Endothelial cell of umbilical vein (primary cell): ENCODE measurements around the gene ACTN1. TPM values are rescaled to one million over a fixed set of nuclear protein-coding genes. Genes with fewer than 3 reads are reported as not detected.

Experiments
- BruUV-seq: library from RNA; stranded (reverse); fragments of 400-500 nt; replicated peaks from 2 replicates; lab custom pipeline; 2021; lab: Mats Ljungman, UMichigan
- CTCF ChIA-PET: fragments of 300-600, 350-600 bp; sonication (Branson Sonifier 250); formaldehyde crosslinking; loops from one replicate; lab custom pipeline; 2021; ENCODE audit warnings: antibody characterized with exemption, inconsistent platforms; lab: Charles Lee
- POLR2A ChIA-PET: fragments of 300-600, 350-600 bp; sonication (Branson Sonifier 250); formaldehyde crosslinking; loops from one replicate; lab custom pipeline; 2021; ENCODE audit warnings: antibody characterized with exemption, inconsistent platforms; lab: Charles Lee
- DNase-seq: peaks from one replicate; pipeline ENCODE4 v3.0.0-alpha.2; 2011; ENCODE audit warnings: low read depth, low spot score
- FAIRE-seq: peaks from 2 replicates; lab custom pipeline; 2011; peaks lifted over from hg19 to GRCh38; lab: Jason Lieb, UNC
- H2AFZ ChIP-seq: 2 replicates; pipeline ENCODE4 v1.6.0; 2012; ENCODE audit warnings: low read depth, low read length, control low read depth, inconsistent platforms
- H3K27ac ChIP-seq: 2 replicates; pipeline ENCODE4 v1.5.1; 2011; ENCODE audit warnings: low read depth, mild to moderate bottlenecking, control low read depth, low read length, moderate library complexity; ENCODE audit not compliant: insufficient read depth
- H3K27me3 ChIP-seq, 2 experiments: 2 replicates each; pipeline versions ENCODE4 v1.6.0 to v1.6.1; 2011; ENCODE audit warnings: low read length in 2 of 2, mixed read lengths in 1 of 2; ENCODE audit not compliant: control insufficient read depth in 2 of 2, insufficient read depth in 2 of 2
- H3K36me3 ChIP-seq, 2 experiments: 2 replicates in 1 of 2; 3 replicates in 1 of 2; pipeline ENCODE4 v1.5.1; 2011; ENCODE audit warnings: low read length in 2 of 2, mild to moderate bottlenecking in 1 of 2, moderate library complexity in 1 of 2; ENCODE audit not compliant: control insufficient read depth in 2 of 2, insufficient read depth in 2 of 2; ENCODE audit errors: extremely low read depth in 1 of 2
- H3K4me1 ChIP-seq: 3 replicates; pipeline ENCODE4 v1.5.1; 2011; ENCODE audit warnings: mild to moderate bottlenecking, low read length; ENCODE audit not compliant: control insufficient read depth, insufficient read depth; ENCODE audit errors: extremely low read depth
- H3K4me2 ChIP-seq: 2 replicates; pipeline ENCODE4 v1.6.1; 2011; ENCODE audit warnings: low read length, control low read depth, mixed read lengths; ENCODE audit not compliant: insufficient read depth
- H3K4me3 ChIP-seq, 3 experiments: fragments of 200-600 bp in 1 of 3; sonication (generic), shearing (Covaris generic) in 1 of 3; replicated peaks in 1 of 3; 2 replicates each; pipeline ENCODE4 v1.5.1; 2011 to 2016; ENCODE audit warnings: control low read depth in 3 of 3, low read length in 3 of 3, mild to moderate bottlenecking in 2 of 3, inconsistent platforms in 1 of 3, low read depth in 1 of 3, moderate library complexity in 1 of 3; ENCODE audit not compliant: insufficient read depth in 1 of 3
- H3K79me2 ChIP-seq: 2 replicates; pipeline ENCODE4 v1.6.0; 2012; ENCODE audit warnings: low read length, inconsistent platforms; ENCODE audit not compliant: control insufficient read depth, insufficient read depth
- H3K9ac ChIP-seq: replicated peaks from 2 replicates; pipeline ENCODE3; 2011; ENCODE audit warnings: low read length, control low read depth; ENCODE audit not compliant: insufficient read depth; ENCODE audit errors: extremely low read depth
- H3K9me1 ChIP-seq: replicated peaks from 3 replicates; pipeline ENCODE4 v1.6.0; 2011; ENCODE audit warnings: mild to moderate bottlenecking, low read length; ENCODE audit not compliant: control insufficient read depth, insufficient read depth; ENCODE audit errors: extremely low read depth
- H3K9me3 ChIP-seq: replicated peaks from 2 replicates; pipeline ENCODE4 v1.5.1; 2012; ENCODE audit warnings: low read length, inconsistent platforms; ENCODE audit not compliant: control insufficient read depth, insufficient read depth
- H4K20me1 ChIP-seq: replicated peaks from 2 replicates; pipeline ENCODE3; 2011; ENCODE audit warnings: mild to moderate bottlenecking, low read length; ENCODE audit not compliant: control insufficient read depth, insufficient read depth; ENCODE audit errors: extremely low read depth
- CTCF ChIP-seq, 2 donors: IDR thresholded peaks; 1 replicate in 1 of 2; 2 replicates in 1 of 2; pipeline ENCODE4 v1.5.1; 2011; ENCODE audit warnings: low read length in 2 of 2, mild to moderate bottlenecking in 2 of 2, moderate library complexity in 2 of 2, control low read depth in 1 of 2, inconsistent platforms in 1 of 2, low read depth in 1 of 2; ENCODE audit not compliant: insufficient read depth in 1 of 2; ENCODE audit errors: extremely low read depth in 1 of 2
- EZH2 ChIP-seq: IDR thresholded peaks from 2 replicates; pipeline ENCODE4 v1.6.1; 2012; ENCODE audit warnings: borderline replicate concordance, low read depth, mild to moderate bottlenecking, moderate library complexity, low read length, inconsistent platforms; ENCODE audit not compliant: severe bottlenecking
- FOS ChIP-seq: IDR thresholded peaks from 2 replicates; pipeline ENCODE4 v1.6.1; 2011; ENCODE audit warnings: mild to moderate bottlenecking, low read length, moderate library complexity, borderline replicate concordance; ENCODE audit not compliant: insufficient read depth
- GATA2 ChIP-seq: IDR thresholded peaks from 2 replicates; pipeline ENCODE4 v1.7.0; 2011; ENCODE audit warnings: low read depth, mild to moderate bottlenecking, moderate library complexity, mixed read lengths, low read length; ENCODE audit not compliant: insufficient read length, insufficient read depth
- JUN ChIP-seq: IDR thresholded peaks from 2 replicates; pipeline ENCODE4 v1.6.1; 2011; ENCODE audit warnings: borderline replicate concordance, low read depth; ENCODE audit not compliant: insufficient read length, insufficient read depth
- MAX ChIP-seq: IDR thresholded peaks from 2 replicates; pipeline ENCODE4 v1.6.1; 2011; ENCODE audit not compliant: insufficient read depth, insufficient read length
- MYC ChIP-seq: IDR thresholded peaks from one replicate; pipeline ENCODE4 v1.6.1; 2011; ENCODE audit warnings: mild to moderate bottlenecking, low read depth, low read length
- POLR2A ChIP-seq: IDR thresholded peaks from 2 replicates; pipeline ENCODE4 v1.6.1; 2012; ENCODE audit warnings: low read depth, mild to moderate bottlenecking, control low read depth, low read length
- POLR2AphosphoS5 ChIP-seq: IDR thresholded peaks from 2 replicates; pipeline ENCODE4 v1.6.1; 2012; ENCODE audit warnings: low read depth, mild to moderate bottlenecking, control low read depth, low read length, moderate library complexity; ENCODE audit not compliant: insufficient read depth
- dilution Hi-C: fragments of 300-500 bp; cut with MboI; formaldehyde crosslinking; loops from one replicate; pipeline ENCODE4 v1.15.0; 2019; ENCODE audit warnings: low sequenced_read_pairs; ENCODE audit not compliant: extremely low pct_ligation_motif_present
- intact Hi-C: fragments of 100-400 bp; cut with micrococcal nuclease; formaldehyde crosslinking; loops from one replicate; pipeline ENCODE4 v1.10.0; 2022
- polyA plus RNA-seq, 4 experiments: library from polyadenylated mRNA; depleted of rRNA in 3 of 4; stranded (reverse) in 3 of 4; unstranded in 1 of 4; fragments of >200 nt; gene quantifications; 2 replicates each; pipeline versions ENCODE4 v1.2.1 to v1.2.3, GENCODE V29; 2011 to 2012; ENCODE audit warnings: missing spikeins in 1 of 4
- total RNA-seq: library from RNA; stranded (reverse); gene quantifications from 2 replicates; pipeline ENCODE4 v1.2.3, GENCODE V29; 2021

ACTN1 gene
- total and polyA plus RNA-seq, 2 donors (not counting 3 experiments of a cell fraction or from before 2014, with no cell fraction given), result 442 to 463 TPM

GRCh38 chr14:68863610-68864360 is 115.3 kb downstream of the ACTN1 start:
- DNase-seq (no peak), FAIRE-seq (no peak)
- no peak overlapping the region for H3K4me2 ChIP-seq
- H3K79me2 ChIP-seq, result no peaks in the 10 kb centered on the region
- no peak overlapping the region for H3K9ac ChIP-seq
- H3K4me1 ChIP-seq, result no peaks in the 10 kb centered on the region
- no TSS peak for BruUV-seq
- dilution Hi-C loops (no loop called here), intact Hi-C loops (loop anchor here (1.0 to 2.0 kb wide), 3 partner anchors 238 to 597 kb away; no protein-coding TSS in a partner anchor)
- ChIA-PET POLR2A (interaction anchor here (0.7 kb wide), 1 partner anchor 186 kb away, joined by 5 read pairs; no protein-coding TSS in a partner anchor), CTCF (interaction anchor here (0.6 to 6.9 kb wide), 29 partner anchors 9 to 982 kb away, joined by 3 to 83 read pairs (median 4); no protein-coding TSS in a partner anchor)
- H3K27me3 ChIP-seq, result no peaks in the 10 kb centered on the region
- no peak overlapping the region for H3K4me3 ChIP-seq
- H3K36me3 ChIP-seq, result no peaks in the 10 kb centered on the region
- H3K27ac ChIP-seq, result no peak overlapping the region
- peaks cover 1% of the 10 kb centered on the region for H3K9me3 ChIP-seq
- TF ChIP-seq FOS (no peak), MYC (no peak), POLR2AphosphoS5 (no peak), GATA2 (no peak), CTCF (IDR thresholded peaks at IDR 0.05; ENCODE audit: extremely low read depth in 1 of 2, insufficient read depth in 1 of 2, low read depth in 1 of 2, low read length in 2 of 2) (no peak), EZH2 (no peak), MAX (no peak), POLR2A (no peak), JUN (no peak)
- H2AFZ ChIP-seq, result no peak overlapping the region
- no peaks in the 10 kb centered on the region for H3K9me1 ChIP-seq
- no peaks in the 10 kb centered on the region for H4K20me1 ChIP-seq
